Smooth muscle cell of the coronary artery (primary cell): ENCODE data around the gene PTGES3. TPM values are rescaled to one million over a fixed set of nuclear protein-coding genes. Genes with fewer than 3 reads are reported as not detected.

ENCODE experiments used
- total RNA-seq: library from RNA; depleted of rRNA; stranded (reverse); fragments of >200 nt; gene quantifications from 2 replicates; pipeline ENCODE4 v1.2.3, GENCODE V29; 2014; ENCODE audit warnings: low replicate concordance

The PTGES3 gene, protein sequence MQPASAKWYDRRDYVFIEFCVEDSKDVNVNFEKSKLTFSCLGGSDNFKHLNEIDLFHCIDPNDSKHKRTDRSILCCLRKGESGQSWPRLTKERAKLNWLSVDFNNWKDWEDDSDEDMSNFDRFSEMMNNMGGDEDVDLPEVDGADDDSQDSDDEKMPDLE
- total RNA-seq: 28.1 and 44.5 TPM in 2 replicates

DNA sequence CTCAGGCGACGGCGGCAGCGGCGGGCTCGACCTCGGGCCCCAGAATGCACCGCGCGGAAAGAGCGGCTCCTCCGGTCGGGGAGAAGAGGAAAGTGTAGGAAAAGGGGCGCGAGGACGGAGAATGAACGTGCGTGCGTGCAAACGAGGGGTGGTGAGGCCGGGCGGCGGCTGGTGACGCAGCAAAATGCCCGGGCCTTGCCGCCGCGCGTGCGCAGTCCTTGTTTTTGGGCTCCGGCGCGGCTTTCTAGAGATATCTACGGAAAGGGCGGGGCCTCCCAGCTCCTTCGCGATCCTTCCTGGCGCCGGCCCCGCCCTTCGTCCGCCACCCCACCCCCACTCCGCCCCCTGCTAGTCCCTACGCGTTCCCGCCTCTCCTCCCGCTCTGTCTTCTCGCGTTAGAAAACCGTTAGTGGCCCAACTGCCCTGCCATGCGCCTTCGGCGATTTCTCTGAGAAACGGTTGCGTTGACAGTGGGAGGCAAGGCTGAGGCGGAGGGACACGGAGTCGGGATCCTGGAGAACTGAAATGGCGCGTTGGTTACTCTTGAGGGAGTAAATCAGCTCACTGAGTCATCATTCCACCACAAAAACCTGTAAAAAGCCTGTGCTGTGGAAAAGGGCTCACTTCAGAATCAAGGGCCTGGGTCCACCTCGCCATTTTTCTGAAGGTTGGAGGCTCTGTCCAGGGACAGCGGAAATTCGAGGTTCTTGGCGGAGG, at the start of gene PTGES3:
TSS of gene PTGES3 (minus strand) at position 156 of the 717 bp plus-strand sequence. CDS start 285 bp downstream, outside the sequence.

DNA sequence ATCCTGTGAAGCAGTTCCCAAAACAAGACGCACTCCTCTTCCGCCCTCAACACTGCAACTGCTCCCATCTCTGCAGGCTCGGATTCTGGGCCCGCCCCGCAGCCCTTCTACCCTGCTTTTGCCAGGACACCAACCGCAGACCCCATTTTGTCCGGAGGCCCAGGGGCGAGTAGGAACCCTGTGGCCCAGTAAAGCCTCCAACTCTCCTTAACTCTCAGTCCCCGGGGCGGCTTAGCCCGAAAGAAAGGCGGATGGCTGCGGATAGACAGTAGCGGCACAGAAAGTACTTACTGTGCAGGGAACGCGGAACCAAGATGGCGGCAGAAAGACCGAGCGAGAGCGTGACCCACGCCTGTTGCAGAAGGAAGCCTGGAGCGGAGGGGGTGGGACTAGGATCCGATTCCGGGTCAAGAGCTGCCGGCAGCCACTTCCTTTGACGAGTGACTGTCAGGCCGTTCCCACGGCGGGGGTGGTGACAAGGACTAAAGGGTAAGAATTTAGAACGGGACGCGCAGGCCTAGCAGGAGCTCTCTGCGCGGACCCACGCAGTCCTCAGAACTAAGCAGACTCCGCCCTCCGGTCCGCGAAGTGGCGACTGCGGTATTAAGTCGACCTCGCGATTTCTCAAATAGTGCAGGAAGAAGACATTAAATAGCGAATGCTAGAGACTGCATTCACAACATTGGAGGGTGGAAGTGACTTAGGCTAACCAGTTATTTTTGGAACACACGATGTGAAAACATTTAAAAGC, 37.1 kb upstream of the PTGES3 start, which contains the start of gene NACA:
TSS of gene NACA (minus strand) at position 328 of the 751 bp plus-strand sequence. CDS start 778 bp downstream, outside the sequence.

DNA sequence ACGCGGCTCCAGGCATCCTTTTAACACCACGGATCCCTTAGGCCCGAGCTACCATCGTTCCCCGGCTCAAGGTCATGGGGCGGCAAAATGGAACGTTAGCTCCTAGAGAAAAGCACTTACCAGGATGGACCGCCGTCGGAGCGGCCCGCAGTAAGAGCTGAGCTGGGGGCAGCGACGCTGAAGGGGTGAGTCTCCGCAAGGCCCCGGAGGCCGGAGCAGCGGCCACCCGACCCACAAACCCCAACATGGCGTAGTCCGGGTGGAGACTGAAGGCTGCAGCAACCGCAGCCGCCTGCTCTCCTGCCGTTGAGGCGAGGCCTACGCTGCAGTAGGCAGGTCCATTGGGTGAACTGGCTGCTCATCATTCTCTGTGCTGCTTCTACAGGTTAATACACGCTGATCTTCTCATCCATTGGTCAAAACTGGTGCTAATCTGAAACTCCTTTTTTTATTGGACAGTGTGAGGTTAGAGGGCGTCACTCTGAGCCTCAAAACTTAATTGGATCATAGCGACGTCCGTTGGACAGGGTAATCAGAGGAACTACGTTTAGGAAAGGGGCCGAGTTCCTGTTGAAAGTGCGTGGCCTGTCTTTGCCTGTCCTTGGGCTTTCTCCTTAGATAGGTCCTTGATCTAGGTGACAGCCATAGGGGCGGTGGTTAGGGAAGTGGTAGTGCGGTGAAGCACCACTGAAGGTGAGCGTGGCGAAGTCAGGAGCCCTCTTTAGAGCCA, 42.2 kb downstream of the PTGES3 start, which contains the start of gene ATP5F1B:
TSS of gene ATP5F1B (minus strand) at position 268 of the 730 bp plus-strand sequence. CDS start at position 247, 21 bp downstream.

DNA sequence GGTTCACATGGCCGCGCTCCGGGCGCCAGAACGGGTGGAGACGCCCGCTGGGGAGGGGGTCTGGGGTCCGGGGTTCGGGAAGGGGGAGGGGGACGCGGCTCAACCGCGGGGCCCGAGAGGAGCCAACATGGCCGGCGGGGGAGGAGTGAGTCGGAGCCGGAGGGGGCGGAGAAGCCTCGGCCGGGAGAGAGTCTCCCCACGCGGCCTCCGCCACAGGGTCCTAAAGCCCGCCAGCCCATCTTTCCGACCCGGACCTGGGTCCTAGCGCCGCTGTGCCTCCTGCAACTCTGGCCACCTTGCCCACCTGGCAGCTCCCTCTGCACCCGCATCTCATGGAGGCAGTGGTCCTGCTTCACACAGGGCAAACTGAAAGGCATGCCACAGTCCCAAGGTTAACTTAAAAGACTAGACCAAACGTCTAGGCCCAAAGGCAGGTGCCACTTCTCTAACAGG, 57.9 kb downstream of the PTGES3 start, which contains the start of gene BAZ2A:
TSS of gene BAZ2A (minus strand) at position 147 of the 453 bp plus-strand sequence. CDS start 12,796 bp downstream, outside the sequence.

Other genes starting within 250 kb of the PTGES3 start
- gene TIMELESS, start 238.9 kb downstream of the PTGES3 start, total RNA-seq: 3.7 and 5.4 TPM in 2 replicates
- not detected in 2 replicates for gene MIP, start 233.6 kb downstream of the PTGES3 start, total RNA-seq
- gene SPRYD4, start 219.7 kb downstream of the PTGES3 start, total RNA-seq: 1.1 and 1.2 TPM in 2 replicates
- 0.38 TPM in 1 of 2 replicates, not detected in the other for gene GLS2, start 200.1 kb downstream of the PTGES3 start, total RNA-seq
- gene RBMS2, start 166.5 kb downstream of the PTGES3 start, total RNA-seq: 4.6 and 22.2 TPM in 2 replicates
- 10.2 and 16.8 TPM in 2 replicates for gene BAZ2A, start 58.0 kb downstream of the PTGES3 start, total RNA-seq
- gene ATP5F1B, start 42.3 kb downstream of the PTGES3 start, total RNA-seq: 465 and 670 TPM in 2 replicates
- gene NACA, start 37.0 kb upstream of the PTGES3 start, total RNA-seq: 1,430 and 1,456 TPM in 2 replicates
- gene PRIM1, start 64.0 kb upstream of the PTGES3 start, total RNA-seq: 3.8 and 5.7 TPM in 2 replicates
- gene HSD17B6, start 75.0 kb upstream of the PTGES3 start, total RNA-seq: 0.35 and 0.53 TPM in 2 replicates
- not detected in 2 replicates for gene SDR9C7, start 246.1 kb upstream of the PTGES3 start, total RNA-seq